SU-DHL-6 (cell line): ENCODE measurements around the gene TREM2.

Source experiments
- CTCF ChIP-seq: fragments of 200-600 bp; sonication (generic); IDR thresholded peaks from one replicate; pipeline ENCODE4 v1.5.1; 2017; ENCODE audit warnings: antibody characterized with exemption, mild to moderate bottlenecking, low read length, moderate library complexity; ENCODE audit not compliant: insufficient read depth, poor library complexity, severe bottlenecking
- EZH2phosphoT487 ChIP-seq: fragments of 200-600 bp; sonication (generic), shearing (Covaris generic); conservative IDR thresholded peaks from 2 replicates; pipeline ENCODE4 v1.6.1; 2018; ENCODE audit warnings: mild to moderate bottlenecking, antibody characterized with exemption, low read length, moderate library complexity, mixed read lengths

GRCh38 chr6:41161851-41162552 is 914 bp downstream of the TREM2 start:
- TF ChIP-seq CTCF (no peak), EZH2phosphoT487 (no peak)
